ENCODE results near the gene HDGFL1.

HDGFL1 gene

GRCh38 chr6:22569281-22570184, at the start of gene HDGFL1:
Gene HDGFL1, plus strand, starts transcription at chr6:22569566. Its CDS starts 10 bp downstream, at chr6:22569576.
- no peak for TF ChIP-seq CTCF (conservative IDR thresholded peaks at IDR 0.05; ENCODE audit: low read depth, low read length)
- no peak within 1 kb of the TSS for H3K4me3 ChIP-seq (ENCODE audit: low read length)
- DNase-seq (ENCODE audit: low read depth): no peak

- no peak overlapping the region for H3K4me3 ChIP-seq (ENCODE audit: low read length)
- TF ChIP-seq CTCF (conservative IDR thresholded peaks at IDR 0.05; ENCODE audit: low read depth, low read length): no peak
- DNase-seq (ENCODE audit: low read depth): no peak
Observed at GRCh38 chr6:22521035-22521434, 48.3 kb upstream of the HDGFL1 start.

- no peak for DNase-seq (ENCODE audit: low read depth)
- no peak overlapping the region for H3K4me3 ChIP-seq (ENCODE audit: low read length)
- TF ChIP-seq CTCF (conservative IDR thresholded peaks at IDR 0.05; ENCODE audit: low read depth, low read length): no peak
Observed at GRCh38 chr6:22526736-22527135, 42.6 kb upstream of the HDGFL1 start.

GRCh38 chr6:22529866-22530265, 39.5 kb upstream of the HDGFL1 start:
- no peak overlapping the region for H3K4me3 ChIP-seq (ENCODE audit: low read length)
- no peak for TF ChIP-seq CTCF (conservative IDR thresholded peaks at IDR 0.05; ENCODE audit: low read depth, low read length)
- no peak for DNase-seq (ENCODE audit: low read depth)

GRCh38 chr6:22530506-22530905, 38.9 kb upstream of the HDGFL1 start:
- TF ChIP-seq CTCF (conservative IDR thresholded peaks at IDR 0.05; ENCODE audit: low read depth, low read length): no peak
- no peak overlapping the region for H3K4me3 ChIP-seq (ENCODE audit: low read length)
- no peak for DNase-seq (ENCODE audit: low read depth)

- H3K4me3 ChIP-seq (ENCODE audit: low read length): no peak overlapping the region
- DNase-seq (ENCODE audit: low read depth): no peak
- no peak for TF ChIP-seq CTCF (conservative IDR thresholded peaks at IDR 0.05; ENCODE audit: low read depth, low read length)
Observed at GRCh38 chr6:22536122-22536521, 33.2 kb upstream of the HDGFL1 start.

- TF ChIP-seq CTCF (conservative IDR thresholded peaks at IDR 0.05; ENCODE audit: low read depth, low read length): no peak
Observed at GRCh38 chr6:22544476-22544875, 24.9 kb upstream of the HDGFL1 start.

More at GRCh38 chr6:22544476-22544875, 24.9 kb upstream of the HDGFL1 start:
- H3K4me3 ChIP-seq (ENCODE audit: low read length): no peak overlapping the region
- DNase-seq (ENCODE audit: low read depth): no peak

Data from retinal pigment epithelial cell (primary cell).